HG02588 (cell line): ENCODE data around the gene SYS1.

ENCODE experiments used
- ATAC-seq: cut with Tn5 transposase; IDR thresholded peaks from one replicate; pipeline ENCODE4 v1.9.1; 2021; ENCODE audit warnings: mild to moderate bottlenecking, moderate library complexity; ENCODE audit not compliant: unreplicated experiment

The SYS1 gene

GRCh38 chr20:45354423-45355208, 8.3 kb upstream of the SYS1 start:
- ATAC-seq = no peak

GRCh38 chr20:45355209-45356084, 7.5 kb upstream of the SYS1 start:
- ATAC-seq = no peak

GRCh38 chr20:45358282-45359068, 4.5 kb upstream of the SYS1 start:
- ATAC-seq = no peak

GRCh38 chr20:45359069-45359405, 3.9 kb upstream of the SYS1 start:
- ATAC-seq = no peak

- no peak for ATAC-seq
These were observed 3.4 kb upstream of the SYS1 start for GRCh38 chr20:45359406-45360148.

GRCh38 chr20:45361793-45362192, 1.2 kb upstream of the SYS1 start:
- ATAC-seq = no peak

- ATAC-seq = no peak
These were observed 896 bp downstream of the SYS1 start for GRCh38 chr20:45363611-45364492.

- no peak for ATAC-seq
These were observed 2.6 kb downstream of the SYS1 start for GRCh38 chr20:45365444-45365970.

GRCh38 chr20:45366192-45366591, 3.2 kb downstream of the SYS1 start:
- ATAC-seq = no peak

- no peak for ATAC-seq
These were observed 3.7 kb downstream of the SYS1 start for GRCh38 chr20:45366631-45367030.

- ATAC-seq = no peak
These were observed 4.2 kb downstream of the SYS1 start for GRCh38 chr20:45367126-45367525.

GRCh38 chr20:45368221-45368980, 5.4 kb downstream of the SYS1 start:
- ATAC-seq = peak; percentile 67

GRCh38 chr20:45370571-45371160, 7.7 kb downstream of the SYS1 start:
- ATAC-seq = no peak

GRCh38 chr20:45372241-45372640, 9.3 kb downstream of the SYS1 start:
- ATAC-seq = no peak

GRCh38 chr20:45372646-45373352, 9.8 kb downstream of the SYS1 start:
- no peak for ATAC-seq

GRCh38 chr20:45373353-45374100, 10.6 kb downstream of the SYS1 start:
- ATAC-seq = peak; percentile 61

- no peak for ATAC-seq
These were observed 11.1 kb downstream of the SYS1 start for GRCh38 chr20:45374101-45374467.
